GM12872 (cell line): ENCODE measurements around the gene EFTUD2.

ENCODE experiments used
- TF ChIP-seq, protein P1 (sequence below): IDR thresholded peaks from 3 replicates; pipeline ENCODE4 v1.5.1; 2011; ENCODE audit warnings: low read depth, mild to moderate bottlenecking, low read length, moderate library complexity; ENCODE audit not compliant: insufficient read depth

Gene EFTUD2

DNA sequence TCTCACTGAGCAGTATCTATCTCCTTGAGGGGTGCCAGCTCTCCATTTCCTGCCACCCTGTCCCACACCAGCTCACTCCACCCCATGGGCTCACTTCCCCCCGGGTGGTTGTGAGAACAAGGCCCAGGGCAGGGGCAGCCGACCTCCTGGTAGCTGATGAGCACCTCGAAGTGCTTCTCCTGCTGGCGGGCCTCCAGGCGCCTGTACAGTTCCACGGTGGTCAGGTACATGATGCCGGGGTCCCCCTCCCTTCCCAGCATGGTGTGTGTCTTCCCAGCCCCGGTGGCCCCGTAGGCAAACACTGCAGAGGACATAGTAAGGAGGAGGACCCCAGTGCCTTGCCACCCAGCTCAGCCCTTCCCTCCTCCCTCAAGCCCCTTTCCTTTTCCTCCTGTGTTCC, 35.9 kb upstream of the EFTUD2 start:
- TF ChIP-seq, protein P1, sequence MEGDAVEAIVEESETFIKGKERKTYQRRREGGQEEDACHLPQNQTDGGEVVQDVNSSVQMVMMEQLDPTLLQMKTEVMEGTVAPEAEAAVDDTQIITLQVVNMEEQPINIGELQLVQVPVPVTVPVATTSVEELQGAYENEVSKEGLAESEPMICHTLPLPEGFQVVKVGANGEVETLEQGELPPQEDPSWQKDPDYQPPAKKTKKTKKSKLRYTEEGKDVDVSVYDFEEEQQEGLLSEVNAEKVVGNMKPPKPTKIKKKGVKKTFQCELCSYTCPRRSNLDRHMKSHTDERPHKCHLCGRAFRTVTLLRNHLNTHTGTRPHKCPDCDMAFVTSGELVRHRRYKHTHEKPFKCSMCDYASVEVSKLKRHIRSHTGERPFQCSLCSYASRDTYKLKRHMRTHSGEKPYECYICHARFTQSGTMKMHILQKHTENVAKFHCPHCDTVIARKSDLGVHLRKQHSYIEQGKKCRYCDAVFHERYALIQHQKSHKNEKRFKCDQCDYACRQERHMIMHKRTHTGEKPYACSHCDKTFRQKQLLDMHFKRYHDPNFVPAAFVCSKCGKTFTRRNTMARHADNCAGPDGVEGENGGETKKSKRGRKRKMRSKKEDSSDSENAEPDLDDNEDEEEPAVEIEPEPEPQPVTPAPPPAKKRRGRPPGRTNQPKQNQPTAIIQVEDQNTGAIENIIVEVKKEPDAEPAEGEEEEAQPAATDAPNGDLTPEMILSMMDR: no peak

DNA sequence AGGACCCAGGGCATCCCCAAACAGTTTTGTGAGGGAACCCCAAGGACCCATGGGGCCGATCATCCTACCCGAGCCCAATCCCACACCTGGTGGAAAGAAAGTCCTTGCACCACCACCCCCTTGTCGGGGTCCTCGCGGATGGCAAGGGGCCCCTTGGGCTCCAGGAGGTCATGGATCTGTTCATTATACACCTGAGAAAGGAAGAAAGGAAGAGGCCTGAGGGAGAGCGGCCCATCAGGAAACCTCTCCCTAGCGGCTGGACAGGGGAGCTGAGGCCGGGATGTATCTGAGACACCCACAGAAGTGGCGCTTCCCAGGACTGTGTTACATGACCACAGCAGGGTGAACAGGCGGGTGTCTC, 35.5 kb upstream of the EFTUD2 start:
- TF ChIP-seq, protein P1: no peak

- TF ChIP-seq, protein P1: no peak
Observed at GRCh38 chr17:44933824-44934744, 34.8 kb upstream of the EFTUD2 start.

GRCh38 chr17:44932787-44933097, 33.5 kb upstream of the EFTUD2 start:
- TF ChIP-seq, protein P1: no peak

GRCh38 chr17:44932096-44932786, 33.0 kb upstream of the EFTUD2 start:
- TF ChIP-seq, protein P1: no peak

- TF ChIP-seq, protein P1: no peak
Observed at GRCh38 chr17:44931376-44931775, 32.1 kb upstream of the EFTUD2 start.

DNA sequence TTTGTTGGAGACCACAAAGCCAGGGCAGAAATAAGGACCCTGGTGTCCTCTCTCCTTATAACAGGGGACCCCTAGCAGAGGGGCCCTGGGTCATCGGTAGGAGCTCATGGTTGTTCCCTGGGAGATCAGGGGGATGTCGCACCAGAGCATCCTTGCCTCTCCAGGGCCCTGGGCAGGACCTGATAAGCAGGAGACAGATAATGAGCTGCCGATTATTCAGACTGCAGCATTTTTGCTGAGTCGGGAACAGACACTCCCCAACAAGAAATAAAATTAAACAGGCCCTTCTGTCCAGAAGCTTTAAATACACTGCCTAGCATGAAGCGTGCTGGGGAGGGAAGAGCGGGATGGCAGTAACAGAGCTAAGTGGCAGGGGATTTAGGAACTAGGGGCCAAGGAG, 31.4 kb upstream of the EFTUD2 start:
- TF ChIP-seq, protein P1: no peak
